CD14-positive monocyte (primary cell): ENCODE results near the gene COL4A1. TPM values are rescaled to one million over a fixed set of nuclear protein-coding genes. Genes with fewer than 3 reads are reported as not detected.

ENCODE experiments used
- DNase-seq, 3 donors: peaks; one replicate each; pipeline ENCODE4 v3.0.0-alpha.2; 2011 to 2022
- H2AFZ ChIP-seq: 2 replicates; pipeline ENCODE4 v1.6.0; 2012; ENCODE audit warnings: mild to moderate bottlenecking, low read depth, low read length, inconsistent platforms; ENCODE audit not compliant: insufficient read depth, poor library complexity, severe bottlenecking
- H3K27ac ChIP-seq, 2 donors: 1 replicate in 1 of 2; 2 replicates in 1 of 2; pipeline ENCODE4 v1.5.1; 2012 to 2013; ENCODE audit warnings: low read length in 2 of 2, control low read depth in 1 of 2, inconsistent platforms in 1 of 2, low read depth in 1 of 2, mild to moderate bottlenecking in 1 of 2
- H3K27me3 ChIP-seq, 2 donors: one replicate each; pipeline versions ENCODE4 v1.6.0 to v1.6.1; 2011 to 2013; ENCODE audit warnings: low read length in 2 of 2; ENCODE audit not compliant: control insufficient read depth in 2 of 2, insufficient read depth in 2 of 2
- H3K36me3 ChIP-seq, 2 donors: replicated peaks in 1 of 2; 1 replicate in 1 of 2; 2 replicates in 1 of 2; pipeline versions ENCODE4 v1.5.1 to v1.6.1; 2012 to 2013; ENCODE audit warnings: low read length in 2 of 2, control low read depth in 1 of 2, inconsistent platforms in 1 of 2, mild to moderate bottlenecking in 1 of 2; ENCODE audit not compliant: insufficient read depth in 2 of 2, control insufficient read depth in 1 of 2
- H3K4me1 ChIP-seq, 2 donors: 1 replicate in 1 of 2; 2 replicates in 1 of 2; pipeline versions ENCODE4 v1.5.1 to v1.6.1; 2012 to 2013; ENCODE audit warnings: low read length in 2 of 2, control low read depth in 1 of 2, inconsistent platforms in 1 of 2, mild to moderate bottlenecking in 1 of 2, moderate library complexity in 1 of 2; ENCODE audit not compliant: insufficient read depth in 2 of 2, control insufficient read depth in 1 of 2
- H3K4me2 ChIP-seq: replicated peaks from 2 replicates; pipeline ENCODE3; 2012; ENCODE audit warnings: low read length, moderate library complexity, mild to moderate bottlenecking; ENCODE audit not compliant: poor library complexity, severe bottlenecking; ENCODE audit errors: extremely low read depth
- H3K4me3 ChIP-seq, 3 experiments: fragments of 200-600 bp in 1 of 3; sonication (generic) in 1 of 3; replicated peaks in 1 of 3; 1 replicate in 2 of 3; 2 replicates in 1 of 3; pipeline ENCODE4 v1.5.1; 2011 to 2013; ENCODE audit warnings: low read length in 3 of 3, mild to moderate bottlenecking in 3 of 3, control low read depth in 2 of 3, low read depth in 2 of 3, inconsistent platforms in 1 of 3, moderate library complexity in 1 of 3
- H3K79me2 ChIP-seq: 2 replicates; pipeline ENCODE4 v1.6.0; 2012; ENCODE audit warnings: mild to moderate bottlenecking, control low read depth, inconsistent platforms, low read length, moderate library complexity; ENCODE audit not compliant: insufficient read depth
- H3K9ac ChIP-seq: 2 replicates; pipeline ENCODE4 v1.6.0; 2017; ENCODE audit warnings: low read length, mild to moderate bottlenecking; ENCODE audit not compliant: insufficient read depth, poor library complexity, severe bottlenecking
- H3K9me3 ChIP-seq, 2 donors: replicated peaks in 1 of 2; 1 replicate in 1 of 2; 2 replicates in 1 of 2; pipeline versions ENCODE4 v1.5.1 to v1.6.1; 2012 to 2013; ENCODE audit warnings: low read length in 2 of 2, control low read depth in 1 of 2; ENCODE audit not compliant: control insufficient read depth in 1 of 2, insufficient read depth in 1 of 2
- H4K20me1 ChIP-seq: 2 replicates; pipeline ENCODE4 v1.6.0; 2012; ENCODE audit warnings: mild to moderate bottlenecking, low read length, control low read depth, moderate library complexity; ENCODE audit not compliant: insufficient read depth
- H3K27ac Mint-ChIP-seq, 7 donors: one replicate each; pipeline ENCODE4 v1.8.0; 2020; ENCODE audit warnings: mild to moderate bottlenecking in 7 of 7, mixed read lengths in 7 of 7, moderate library complexity in 6 of 7, inconsistent platforms in 2 of 7
- H3K27me3 Mint-ChIP-seq, 3 donors: one replicate each; pipeline ENCODE4 v1.8.0; 2021 to 2022; ENCODE audit warnings: low read depth in 3 of 3, mild to moderate bottlenecking in 3 of 3, mixed read lengths in 3 of 3, moderate library complexity in 3 of 3, inconsistent platforms in 1 of 3
- H3K36me3 Mint-ChIP-seq, 2 donors: one replicate each; pipeline ENCODE4 v1.8.0; 2020; ENCODE audit warnings: mixed read lengths in 2 of 2, inconsistent platforms in 1 of 2, mild to moderate bottlenecking in 1 of 2
- H3K4me1 Mint-ChIP-seq: one replicate; pipeline ENCODE4 v1.8.0; 2020; ENCODE audit warnings: mild to moderate bottlenecking, mixed read lengths
- H3K4me3 Mint-ChIP-seq, 2 donors: one replicate each; pipeline ENCODE4 v1.8.0; 2020; ENCODE audit warnings: mild to moderate bottlenecking in 2 of 2, mixed read lengths in 2 of 2, moderate library complexity in 1 of 2
- H3K9me3 Mint-ChIP-seq, 7 donors: one replicate each; pipeline ENCODE4 v1.8.0; 2020 to 2022; ENCODE audit warnings: mixed read lengths in 7 of 7, mild to moderate bottlenecking in 6 of 7, moderate library complexity in 6 of 7, inconsistent platforms in 2 of 7
- WGBS: methylation state at CpG from one replicate; pipeline ENCODE4 v1.1.5; 2013; ENCODE audit warnings: missing lambda C conversion rate; ENCODE audit not compliant: insufficient coverage; 5-methylcytosine and 5-hydroxymethylcytosine counted together
- intact Hi-C, 2 donors: fragments of 100-400 bp; cut with micrococcal nuclease; formaldehyde crosslinking; loops; one replicate each; pipeline versions ENCODE4 v1.15.0 to v1.15.1; 2023
- polyA plus RNA-seq, 3 donors: library from polyadenylated mRNA; depleted of rRNA in 1 of 3; unstranded in 2 of 3; stranded (reverse) in 1 of 3; fragments of 300-500 nt in 2 of 3; fragments of >200 nt in 1 of 3; fragmentation: Illumina TruSeq in 2 of 3; gene quantifications; 1 replicate in 2 of 3; 2 replicates in 1 of 3; pipeline ENCODE4 v1.2.3, GENCODE V29; 2012 to 2021
- TF ChIP-seq, protein P1 (sequence below): fragments of 200-600 bp; IDR thresholded peaks from one replicate; pipeline ENCODE4 v1.8.0; 2022; ENCODE audit warnings: antibody characterized with exemption, mild to moderate bottlenecking

COL4A1 gene
- polyA plus RNA-seq, 3 donors, result 0.16 to 0.25 TPM; not detected in 1

DNA sequence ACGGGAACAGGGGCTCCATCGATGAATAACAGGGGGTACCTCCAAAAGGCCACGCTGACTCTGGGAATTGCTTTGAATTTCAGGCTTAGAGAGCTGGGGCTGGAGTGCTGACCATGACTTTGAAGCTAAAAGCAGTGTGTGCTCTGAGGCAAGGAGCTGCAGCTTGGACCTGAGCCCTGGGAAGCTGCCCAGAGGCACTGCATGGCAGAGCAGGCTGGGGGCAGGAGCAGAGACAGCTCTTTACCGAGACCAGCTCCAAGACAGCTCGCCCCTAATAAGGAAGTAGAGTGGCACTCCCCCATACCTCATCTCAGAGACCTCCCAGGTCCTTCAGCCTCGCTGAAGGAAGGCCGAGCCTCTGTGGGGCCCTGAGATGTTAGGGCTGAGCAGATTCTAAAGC, 200.2 kb downstream of the COL4A1 start:
- Mint-ChIP-seq H3K9me3 (peaks cover 4 to 12% (median 7%) of the 10 kb centered on the region in 7 donors), H3K27me3 (peaks cover 0 to 3% (median 2%) of the 10 kb centered on the region in 3 donors)
- TF ChIP-seq, protein P1, sequence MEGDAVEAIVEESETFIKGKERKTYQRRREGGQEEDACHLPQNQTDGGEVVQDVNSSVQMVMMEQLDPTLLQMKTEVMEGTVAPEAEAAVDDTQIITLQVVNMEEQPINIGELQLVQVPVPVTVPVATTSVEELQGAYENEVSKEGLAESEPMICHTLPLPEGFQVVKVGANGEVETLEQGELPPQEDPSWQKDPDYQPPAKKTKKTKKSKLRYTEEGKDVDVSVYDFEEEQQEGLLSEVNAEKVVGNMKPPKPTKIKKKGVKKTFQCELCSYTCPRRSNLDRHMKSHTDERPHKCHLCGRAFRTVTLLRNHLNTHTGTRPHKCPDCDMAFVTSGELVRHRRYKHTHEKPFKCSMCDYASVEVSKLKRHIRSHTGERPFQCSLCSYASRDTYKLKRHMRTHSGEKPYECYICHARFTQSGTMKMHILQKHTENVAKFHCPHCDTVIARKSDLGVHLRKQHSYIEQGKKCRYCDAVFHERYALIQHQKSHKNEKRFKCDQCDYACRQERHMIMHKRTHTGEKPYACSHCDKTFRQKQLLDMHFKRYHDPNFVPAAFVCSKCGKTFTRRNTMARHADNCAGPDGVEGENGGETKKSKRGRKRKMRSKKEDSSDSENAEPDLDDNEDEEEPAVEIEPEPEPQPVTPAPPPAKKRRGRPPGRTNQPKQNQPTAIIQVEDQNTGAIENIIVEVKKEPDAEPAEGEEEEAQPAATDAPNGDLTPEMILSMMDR, result no peak

DNA sequence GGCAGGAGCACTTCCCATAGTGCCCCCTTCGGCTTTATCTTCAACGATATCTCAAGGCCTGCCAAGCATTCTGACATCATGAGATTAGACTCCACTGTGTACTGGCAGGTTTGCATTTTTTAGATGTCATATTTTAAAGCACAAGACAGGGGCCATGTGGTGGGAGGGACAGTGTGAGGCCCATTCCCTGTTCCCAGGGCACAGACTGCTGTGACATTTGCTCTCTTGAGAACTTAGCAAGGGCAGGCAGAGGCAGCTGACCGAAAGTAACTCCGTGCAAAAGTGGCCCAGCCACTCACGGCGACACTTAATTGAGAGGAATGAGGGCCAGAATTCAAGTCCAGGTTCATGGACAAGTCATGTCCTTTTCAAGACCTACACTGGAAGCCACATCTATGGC, 201.8 kb downstream of the COL4A1 start:
- no peaks in the 10 kb centered on the region for H3K36me3 Mint-ChIP-seq
- peaks cover 2 to 3% (median 3%) of the 10 kb centered on the region in 3 donors for H3K27me3 Mint-ChIP-seq
- H3K27ac ChIP-seq, result no peak overlapping the region
- H3K79me2 ChIP-seq, result no peaks in the 10 kb centered on the region
- H3K4me1 ChIP-seq, result no peaks in the 10 kb centered on the region
- H3K9me3 ChIP-seq, result peaks cover 7 to 19% of the 10 kb centered on the region in 2 donors
- H4K20me1 ChIP-seq, result no peaks in the 10 kb centered on the region
- intact Hi-C loops, result no loop called here
- no peak overlapping the region for H3K27ac Mint-ChIP-seq
- no peak overlapping the region for H3K4me2 ChIP-seq
- H3K4me3 ChIP-seq, result no peak overlapping the region
- WGBS, result 93% methylated on average over 6 of the region's 6 CpGs
- TF ChIP-seq, protein P1, result no peak
- H3K4me3 Mint-ChIP-seq, result no peak overlapping the region
- no peaks in the 10 kb centered on the region for H3K27me3 ChIP-seq
- H2AFZ ChIP-seq, result no peak overlapping the region
- no peaks in the 10 kb centered on the region for H3K36me3 ChIP-seq
- no peak for DNase-seq
- H3K4me1 Mint-ChIP-seq, result no peaks in the 10 kb centered on the region
- no peak overlapping the region for H3K9ac ChIP-seq
- peaks cover 8 to 25% (median 18%) of the 10 kb centered on the region in 7 donors for H3K9me3 Mint-ChIP-seq

More for the DNA sequence above, 200.2 kb downstream of the COL4A1 start:
- no peaks in the 10 kb centered on the region for H3K4me1 Mint-ChIP-seq
- no peak overlapping the region for H3K27ac ChIP-seq
- H3K4me1 ChIP-seq, result no peaks in the 10 kb centered on the region
- H3K4me2 ChIP-seq, result no peak overlapping the region
- no peaks in the 10 kb centered on the region for H3K27me3 ChIP-seq
- no peak overlapping the region for H3K4me3 Mint-ChIP-seq
- intact Hi-C loops, result no loop called here
- DNase-seq, result no peak
- no peak overlapping the region for H3K9ac ChIP-seq
- H3K27ac Mint-ChIP-seq, result no peak overlapping the region
- no peaks in the 10 kb centered on the region for H3K36me3 ChIP-seq
- H3K9me3 ChIP-seq, result peaks cover 6 to 7% of the 10 kb centered on the region in 2 donors
- H3K36me3 Mint-ChIP-seq, result no peaks in the 10 kb centered on the region
- 96% methylated on average over 3 of the region's 7 CpGs for WGBS
- H4K20me1 ChIP-seq, result no peaks in the 10 kb centered on the region
- no peak overlapping the region for H2AFZ ChIP-seq
- H3K4me3 ChIP-seq, result no peak overlapping the region
- H3K79me2 ChIP-seq, result no peaks in the 10 kb centered on the region
